Tibial nerve (tissue), 4 donors: ENCODE data around the gene TRIM17. TPM values are rescaled to one million over a fixed set of nuclear protein-coding genes. Genes with fewer than 3 reads are reported as not detected.

ENCODE experiments used
- DNase-seq, 2 donors: peaks; one replicate each; pipeline ENCODE4 v3.0.0-alpha.2; 2019; ENCODE audit warnings: low spot score in 2 of 2
- H3K27ac ChIP-seq, 4 donors: fragments of 200-600 bp; sonication (generic) in 3 of 4; one replicate each; pipeline ENCODE4 v1.5.1; 2017 to 2019; ENCODE audit warnings: mild to moderate bottlenecking in 1 of 4
- H3K27me3 ChIP-seq, 2 donors: fragments of 200-600 bp; sonication (generic) in 1 of 2; one replicate each; pipeline versions ENCODE4 v1.5.1 to v1.6.0; 2017 to 2019
- H3K36me3 ChIP-seq, 3 donors: fragments of 200-600 bp; sonication (generic); one replicate each; pipeline ENCODE4 v1.5.1; 2018 to 2019
- H3K4me1 ChIP-seq, 4 donors: fragments of 200-600 bp; sonication (generic) in 3 of 4; one replicate each; pipeline ENCODE4 v1.5.1; 2017 to 2019
- H3K4me3 ChIP-seq, 4 donors: fragments of 200-600 bp; sonication (generic) in 3 of 4; one replicate each; pipeline ENCODE4 v1.5.1; 2017 to 2019; ENCODE audit warnings: mild to moderate bottlenecking in 1 of 4, moderate library complexity in 1 of 4
- H3K9me3 ChIP-seq, 4 donors: fragments of 200-600 bp; sonication (generic) in 3 of 4; one replicate each; pipeline ENCODE4 v1.5.1; 2017 to 2019
- EP300 ChIP-seq, 2 donors: sonication (generic); formaldehyde crosslinking; IDR thresholded peaks; one replicate each; pipeline ENCODE4 v1.6.1; 2017; ENCODE audit warnings: antibody characterized with exemption in 2 of 2, mild to moderate bottlenecking in 1 of 2
- POLR2A ChIP-seq, 2 donors: fragments of 450-650 bp; IDR thresholded peaks; one replicate each; pipeline ENCODE4 v1.6.1; 2017; ENCODE audit warnings: antibody characterized with exemption in 2 of 2, mild to moderate bottlenecking in 2 of 2, moderate library complexity in 2 of 2
- WGBS, 2 donors: methylation state at CpG; one replicate each; pipeline ENCODE4 v1.1.5; 2018; 5-methylcytosine and 5-hydroxymethylcytosine counted together
- total RNA-seq, 4 donors: library from RNA; depleted of rRNA; stranded (reverse); fragments of >200 nt; gene quantifications; one replicate each; pipeline ENCODE4 v1.1.0, GENCODE V29; 2016
- TF ChIP-seq, protein P1 (sequence below), 5 experiments: fragments of 200-600 bp in 3 of 5; fragments of 450-650 bp in 2 of 5; sonication (generic) in 3 of 5; IDR thresholded peaks; one replicate each; pipeline ENCODE4 v1.5.1; 2016 to 2019; ENCODE audit warnings: antibody characterized with exemption in 5 of 5, mild to moderate bottlenecking in 3 of 5, moderate library complexity in 2 of 5

The TRIM17 gene, protein sequence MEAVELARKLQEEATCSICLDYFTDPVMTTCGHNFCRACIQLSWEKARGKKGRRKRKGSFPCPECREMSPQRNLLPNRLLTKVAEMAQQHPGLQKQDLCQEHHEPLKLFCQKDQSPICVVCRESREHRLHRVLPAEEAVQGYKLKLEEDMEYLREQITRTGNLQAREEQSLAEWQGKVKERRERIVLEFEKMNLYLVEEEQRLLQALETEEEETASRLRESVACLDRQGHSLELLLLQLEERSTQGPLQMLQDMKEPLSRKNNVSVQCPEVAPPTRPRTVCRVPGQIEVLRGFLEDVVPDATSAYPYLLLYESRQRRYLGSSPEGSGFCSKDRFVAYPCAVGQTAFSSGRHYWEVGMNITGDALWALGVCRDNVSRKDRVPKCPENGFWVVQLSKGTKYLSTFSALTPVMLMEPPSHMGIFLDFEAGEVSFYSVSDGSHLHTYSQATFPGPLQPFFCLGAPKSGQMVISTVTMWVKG
- 1 to 10 TPM in 2 of 4 donors, under 1 TPM in 1, not detected in 1; 0.63 to 4.2 (median 1.4) TPM for total RNA-seq

DNA sequence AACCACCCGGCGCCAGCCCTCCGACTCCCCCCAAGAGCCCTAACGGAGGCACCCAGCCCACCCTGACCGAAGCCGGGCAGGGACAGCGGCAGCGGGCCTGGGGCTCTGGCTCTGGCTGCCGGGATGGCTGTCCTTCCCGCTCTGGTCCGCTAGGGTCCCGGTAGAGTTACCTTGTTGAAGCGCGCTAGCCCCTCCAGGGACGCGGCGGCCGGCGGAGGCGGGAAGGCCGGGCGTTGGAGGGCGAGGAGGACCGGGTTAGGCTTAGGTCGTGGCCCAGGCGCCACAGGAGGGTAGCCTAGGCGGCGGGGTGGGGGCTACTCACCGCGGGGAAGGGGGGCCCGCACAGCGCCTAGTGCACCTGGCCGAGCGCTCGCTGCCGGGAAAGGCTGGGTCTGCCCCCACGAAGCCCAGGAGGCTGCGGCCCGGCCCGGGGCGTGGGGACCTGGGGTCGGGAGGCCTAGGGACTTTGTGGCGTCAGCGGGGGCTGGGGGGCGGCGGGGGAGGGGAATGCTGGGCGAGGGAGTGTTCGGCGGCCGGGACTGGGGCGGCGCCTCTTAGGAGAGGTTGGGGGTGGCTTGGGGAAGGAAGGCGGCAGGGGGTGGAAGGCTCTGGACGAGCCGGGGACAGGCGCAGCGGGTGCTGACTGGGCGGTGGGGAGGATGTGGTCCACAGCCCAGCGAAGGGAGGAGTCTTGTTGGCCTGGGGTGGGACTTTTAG, at the start of gene TRIM17:
Gene TRIM17 (minus strand): TSS at position 645 of the 717 bp plus-strand sequence. CDS start 1,789 bp downstream, outside the sequence.
- no peaks in the 10 kb centered on the region for H3K9me3 ChIP-seq
- no peaks in the 10 kb centered on the region for H3K36me3 ChIP-seq
- no peak for DNase-seq
- TF ChIP-seq, protein P1, sequence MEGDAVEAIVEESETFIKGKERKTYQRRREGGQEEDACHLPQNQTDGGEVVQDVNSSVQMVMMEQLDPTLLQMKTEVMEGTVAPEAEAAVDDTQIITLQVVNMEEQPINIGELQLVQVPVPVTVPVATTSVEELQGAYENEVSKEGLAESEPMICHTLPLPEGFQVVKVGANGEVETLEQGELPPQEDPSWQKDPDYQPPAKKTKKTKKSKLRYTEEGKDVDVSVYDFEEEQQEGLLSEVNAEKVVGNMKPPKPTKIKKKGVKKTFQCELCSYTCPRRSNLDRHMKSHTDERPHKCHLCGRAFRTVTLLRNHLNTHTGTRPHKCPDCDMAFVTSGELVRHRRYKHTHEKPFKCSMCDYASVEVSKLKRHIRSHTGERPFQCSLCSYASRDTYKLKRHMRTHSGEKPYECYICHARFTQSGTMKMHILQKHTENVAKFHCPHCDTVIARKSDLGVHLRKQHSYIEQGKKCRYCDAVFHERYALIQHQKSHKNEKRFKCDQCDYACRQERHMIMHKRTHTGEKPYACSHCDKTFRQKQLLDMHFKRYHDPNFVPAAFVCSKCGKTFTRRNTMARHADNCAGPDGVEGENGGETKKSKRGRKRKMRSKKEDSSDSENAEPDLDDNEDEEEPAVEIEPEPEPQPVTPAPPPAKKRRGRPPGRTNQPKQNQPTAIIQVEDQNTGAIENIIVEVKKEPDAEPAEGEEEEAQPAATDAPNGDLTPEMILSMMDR (IDR thresholded peaks at IDR 0.05), result peak in 3 of 5 experiments; percentile 15 to 45 (median 43)
- TF ChIP-seq EP300 (IDR thresholded peaks at IDR 0.05) (no peak), POLR2A (IDR thresholded peaks at IDR 0.05) (no peak)
- WGBS, 2 donors, result 1 to 2% methylated on average over 21 to 55 of the region's 59 CpGs
- peaks cover 0 to 30% (median 18%) of the 10 kb centered on the region in 4 donors for H3K4me1 ChIP-seq
- H3K27me3 ChIP-seq, result peaks cover 0 to 37% of the 10 kb centered on the region in 2 donors
- peak within 1 kb of the TSS in 1 of 4 donors; percentile 56 for H3K27ac ChIP-seq
- peak within 1 kb of the TSS; percentile 14 to 63 (median 48) for H3K4me3 ChIP-seq

DNA sequence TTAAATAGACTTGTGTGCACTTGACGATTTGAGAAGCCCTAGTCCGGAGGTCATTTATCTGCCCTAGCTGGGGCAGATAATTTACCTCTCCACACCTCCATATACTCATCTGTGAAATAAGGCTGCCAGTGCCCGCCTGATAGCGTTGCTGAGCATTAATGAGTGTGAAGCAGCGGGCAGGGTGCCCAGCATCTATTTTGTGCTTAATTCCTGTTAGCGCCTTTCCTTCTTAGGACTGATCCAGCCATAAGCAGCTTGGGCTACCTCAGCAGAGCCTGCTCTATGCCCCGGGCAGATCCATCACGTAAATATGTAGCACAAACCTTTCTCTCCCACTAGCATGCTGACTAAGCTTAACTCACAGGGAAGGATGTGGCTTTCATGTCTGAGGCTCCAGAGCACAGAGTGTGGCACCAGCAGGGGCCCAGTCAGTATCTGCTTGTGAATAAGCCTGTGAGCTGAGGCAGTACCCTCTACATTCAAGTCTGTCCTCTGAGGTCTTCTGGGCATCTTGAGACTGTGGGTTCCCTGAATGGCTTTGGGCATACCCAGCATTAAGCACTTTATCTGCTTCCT, 49.0 kb upstream of the TRIM17 start:
- Histone ChIP-seq H3K27me3 (peaks cover 0 to 100% of the 10 kb centered on the region in 2 donors), H3K4me1 (peaks cover 0 to 20% (median 0%) of the 10 kb centered on the region in 4 donors), H3K9me3 (no peaks in the 10 kb centered on the region), H3K36me3 (no peaks in the 10 kb centered on the region), H3K27ac (no peak overlapping the region), H3K4me3 (no peak overlapping the region)
- TF ChIP-seq EP300 (IDR thresholded peaks at IDR 0.05) (no peak), POLR2A (IDR thresholded peaks at IDR 0.05) (no peak)
- TF ChIP-seq, protein P1 (IDR thresholded peaks at IDR 0.05), result no peak
- no peak for DNase-seq
- WGBS, 2 donors, result 66 to 73% methylated on average over 8 of the region's 8 CpGs

DNA sequence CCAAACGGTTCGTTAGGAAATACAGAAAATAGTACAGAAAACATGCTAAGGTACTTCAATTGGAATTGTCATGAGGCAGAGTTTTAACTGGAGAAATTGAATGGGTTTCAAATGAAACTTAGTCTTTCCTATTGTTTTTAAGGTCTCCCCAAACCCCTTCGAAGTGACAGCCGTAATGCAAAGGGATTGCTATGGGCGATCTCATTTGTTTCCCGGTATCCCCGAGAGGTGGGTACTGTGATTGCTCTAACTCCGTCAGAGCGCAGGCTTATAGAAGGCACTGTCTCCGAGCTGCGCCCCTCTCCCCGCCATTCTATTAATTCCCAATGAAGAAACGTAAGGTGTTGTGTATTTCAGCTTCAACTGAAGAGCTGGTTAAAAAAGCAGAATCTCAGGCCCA, 48.5 kb upstream of the TRIM17 start:
- Histone ChIP-seq H3K4me1 (peaks cover 0 to 20% (median 0%) of the 10 kb centered on the region in 4 donors), H3K36me3 (no peaks in the 10 kb centered on the region), H3K27me3 (peaks cover 0 to 100% of the 10 kb centered on the region in 2 donors), H3K9me3 (no peaks in the 10 kb centered on the region), H3K27ac (no peak overlapping the region), H3K4me3 (no peak overlapping the region)
- TF ChIP-seq POLR2A (IDR thresholded peaks at IDR 0.05) (no peak), EP300 (IDR thresholded peaks at IDR 0.05) (no peak)
- TF ChIP-seq, protein P1 (IDR thresholded peaks at IDR 0.05), result no peak
- 13 to 19% methylated on average over 13 of the region's 13 CpGs for WGBS, 2 donors
- no peak for DNase-seq

DNA sequence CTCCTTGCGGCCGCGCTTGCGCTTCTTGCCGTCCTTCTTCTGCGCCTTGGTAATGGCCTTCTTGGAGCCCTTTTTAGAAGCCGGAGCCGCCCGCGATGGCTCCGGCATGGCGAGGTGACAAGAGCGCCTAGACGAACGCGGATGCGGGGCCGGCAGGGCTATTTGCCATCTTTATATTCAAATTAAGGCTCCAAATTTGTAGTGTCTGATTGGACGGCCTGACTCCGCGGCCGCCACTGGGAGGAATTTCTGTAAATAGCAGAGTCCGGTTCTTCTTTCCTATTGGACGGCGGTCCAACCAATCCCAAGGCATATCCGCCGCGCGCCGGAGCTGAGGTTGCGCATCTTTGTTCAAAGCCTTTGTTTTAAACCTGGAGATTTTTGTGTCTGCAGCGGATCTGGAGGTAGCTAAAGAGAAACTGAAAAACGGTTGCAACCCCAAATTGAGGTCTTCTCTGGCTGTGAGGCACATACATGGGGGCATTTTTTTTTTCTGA, 47.9 kb upstream of the TRIM17 start:
- DNase-seq, result peak in 1 of 2 donors; percentile 47
- TF ChIP-seq POLR2A (IDR thresholded peaks at IDR 0.05), result no peak
- no peak for TF ChIP-seq EP300 (IDR thresholded peaks at IDR 0.05)
- TF ChIP-seq, protein P1 (IDR thresholded peaks at IDR 0.05), result no peak
- 2 to 3% methylated on average over 27 to 33 of the region's 33 CpGs for WGBS, 2 donors
- Histone ChIP-seq H3K27me3 (peaks cover 0 to 97% of the 10 kb centered on the region in 2 donors), H3K4me3 (peak overlapping the region in 2 of 4 donors; percentile 23 to 24), H3K9me3 (no peaks in the 10 kb centered on the region), H3K4me1 (peaks cover 0 to 22% (median under 1%) of the 10 kb centered on the region in 4 donors), H3K27ac (no peak overlapping the region), H3K36me3 (no peaks in the 10 kb centered on the region)
